Measurements from ENCODE around the gene ADARB2. TPM values are rescaled to one million over a fixed set of nuclear protein-coding genes. Genes with fewer than 3 reads are reported as not detected.
"Not testable (repeated sequence)": the region's sequence is repeated elsewhere in the genome, so short reads cannot be mapped to it uniquely, and the experiment has no call there.

Gene ADARB2
- total RNA-seq, 1 donor from 2014 or later = 0.05 TPM

DNA sequence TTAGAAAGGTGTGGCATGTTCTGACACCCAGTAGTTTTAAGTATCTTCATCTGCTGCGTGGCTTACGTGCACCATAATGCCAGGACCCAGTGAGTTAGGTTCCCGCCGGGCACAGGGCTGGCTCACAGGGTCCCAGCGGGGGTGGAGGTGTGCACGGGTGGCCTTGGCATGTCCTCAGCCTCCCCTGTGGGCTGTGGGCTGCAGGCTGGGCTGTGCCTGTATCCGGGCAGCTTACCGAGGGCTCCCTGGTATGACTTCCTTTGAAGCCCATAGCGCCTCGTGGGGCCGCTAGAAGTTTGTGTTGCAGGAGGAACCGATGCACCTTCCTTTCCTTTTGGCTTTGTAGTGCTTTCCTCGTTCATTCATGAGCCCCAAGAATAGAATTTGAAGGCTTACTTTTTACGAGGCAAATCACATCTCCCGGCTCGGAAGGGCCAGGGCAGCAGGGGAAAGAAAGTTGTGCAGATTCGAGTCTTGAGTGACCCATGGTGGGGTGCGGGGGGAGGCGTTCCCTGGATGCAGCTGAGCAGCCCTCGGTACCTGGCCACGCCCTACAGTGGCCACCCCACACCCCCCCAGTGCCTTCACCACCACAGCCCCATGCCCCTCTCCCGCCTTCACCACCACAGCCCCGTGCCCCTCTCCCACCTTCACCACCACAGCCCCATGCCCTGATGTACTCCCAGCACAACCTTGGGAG is 568.0 kb downstream of the ADARB2 start:
- Mint-ChIP-seq H3K9me3 (no peaks in the 10 kb centered on the region), H3K27me3 (ENCODE audit: low read depth) (no peaks in the 10 kb centered on the region), H3K4me3 (ENCODE audit: low read depth) (no peak overlapping the region), H3K27ac (no peak overlapping the region), H3K36me3 (ENCODE audit: low read depth) (no peaks in the 10 kb centered on the region), H3K4me1 (ENCODE audit: low read depth) (no peaks in the 10 kb centered on the region)
- intact Hi-C loops (cut with micrococcal nuclease) = no loop called here
- no peak for DNase-seq (ENCODE audit: low spot score)

DNA sequence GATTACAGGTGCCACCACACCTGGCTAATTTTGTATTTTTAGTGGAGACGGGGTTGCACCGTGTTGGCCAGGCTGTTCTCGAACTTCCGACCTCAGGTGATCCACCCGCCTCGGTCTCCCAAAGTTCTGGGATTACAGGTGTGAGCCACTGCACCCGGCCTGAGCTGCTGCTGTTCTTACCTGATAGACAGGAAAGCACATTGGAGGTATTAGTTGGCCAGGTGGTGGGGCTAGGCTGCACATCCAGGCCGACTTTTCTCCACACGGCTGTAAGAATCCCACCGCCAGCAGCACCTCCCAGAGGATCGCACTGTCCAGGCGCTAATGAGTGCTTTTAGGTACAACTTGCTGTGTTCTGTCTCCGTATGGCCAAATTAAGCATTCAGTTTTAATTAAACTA is 568.6 kb downstream of the ADARB2 start:
- Mint-ChIP-seq H3K36me3 (ENCODE audit: low read depth) (no peaks in the 10 kb centered on the region), H3K9me3 (no peaks in the 10 kb centered on the region), H3K4me1 (ENCODE audit: low read depth) (no peaks in the 10 kb centered on the region), H3K27me3 (ENCODE audit: low read depth) (no peaks in the 10 kb centered on the region), H3K4me3 (ENCODE audit: low read depth) (no peak overlapping the region), H3K27ac (no peak overlapping the region)
- intact Hi-C loops (cut with micrococcal nuclease) = no loop called here
- DNase-seq (ENCODE audit: low spot score) = no peak

DNA sequence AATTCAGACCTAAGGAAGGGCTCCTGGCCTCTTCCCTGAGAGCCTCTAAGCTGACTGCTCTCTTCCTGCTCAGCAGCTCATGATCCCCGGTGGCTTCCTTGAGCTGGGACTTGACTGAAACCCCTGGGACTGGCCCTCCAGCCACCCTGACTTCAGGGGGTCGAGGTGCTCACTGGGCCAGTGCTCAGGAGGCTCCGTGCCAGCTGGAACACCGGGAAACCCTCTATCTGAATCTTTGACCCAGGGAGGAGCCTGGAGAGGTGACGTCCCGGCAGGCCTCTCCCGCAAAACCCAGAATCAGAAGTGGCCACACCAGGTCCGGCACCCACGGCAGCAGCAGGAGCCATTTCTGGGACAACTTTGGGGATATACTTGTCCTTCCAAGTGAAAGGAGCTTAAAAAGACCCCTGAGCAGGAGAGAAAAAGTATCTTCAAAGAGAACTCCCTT is 570.5 kb downstream of the ADARB2 start:
- intact Hi-C loops (cut with micrococcal nuclease) = no loop called here

DNA sequence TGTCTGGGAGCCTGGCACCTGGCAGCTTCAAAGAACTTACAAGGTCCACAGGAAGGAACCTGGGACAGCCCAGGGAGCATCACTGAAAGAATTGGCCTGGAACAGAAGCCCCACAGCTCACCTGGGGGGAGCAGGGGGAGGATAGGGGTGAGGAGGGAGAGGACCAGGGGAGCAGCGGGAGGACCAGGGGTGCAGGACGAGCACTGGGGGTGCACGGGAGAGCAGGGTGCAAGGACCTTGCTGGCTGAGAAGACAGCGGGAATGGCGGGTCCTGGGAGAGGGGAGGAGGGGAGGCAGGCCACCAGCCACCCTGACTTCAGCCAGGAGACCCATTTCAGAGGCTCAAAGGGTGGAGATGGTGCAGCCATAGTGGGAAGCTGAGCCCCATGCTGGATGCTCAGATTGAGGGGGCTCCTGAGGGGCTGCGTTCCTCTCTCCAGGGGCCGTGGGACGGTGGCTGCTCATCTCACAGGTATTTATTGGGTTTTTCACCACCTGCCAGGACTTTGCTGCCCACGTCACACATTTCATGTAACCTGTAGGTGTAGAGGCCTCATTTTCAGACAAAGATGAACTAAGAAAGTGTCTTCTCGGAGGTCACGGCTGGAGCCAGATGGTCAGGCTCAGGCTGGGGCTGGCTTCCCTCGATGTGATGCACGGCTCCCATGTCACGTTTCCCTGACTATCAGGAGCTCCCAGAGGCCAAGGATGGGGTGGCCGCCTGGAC is 571.1 kb downstream of the ADARB2 start:
- Mint-ChIP-seq H3K9me3 (no peaks in the 10 kb centered on the region), H3K27me3 (ENCODE audit: low read depth) (no peaks in the 10 kb centered on the region), H3K36me3 (ENCODE audit: low read depth) (no peaks in the 10 kb centered on the region), H3K4me3 (ENCODE audit: low read depth) (no peak overlapping the region), H3K27ac (no peak overlapping the region), H3K4me1 (ENCODE audit: low read depth) (no peaks in the 10 kb centered on the region)
- intact Hi-C loops (cut with micrococcal nuclease) = no loop called here
- DNase-seq (ENCODE audit: low spot score) = no peak

More for the DNA sequence above, 570.5 kb downstream of the ADARB2 start:
- Mint-ChIP-seq H3K27me3 (ENCODE audit: low read depth) (no peaks in the 10 kb centered on the region), H3K36me3 (ENCODE audit: low read depth) (no peaks in the 10 kb centered on the region), H3K27ac (no peak overlapping the region), H3K4me1 (ENCODE audit: low read depth) (no peaks in the 10 kb centered on the region), H3K4me3 (ENCODE audit: low read depth) (no peak overlapping the region), H3K9me3 (no peaks in the 10 kb centered on the region)
- DNase-seq (ENCODE audit: low spot score) = no peak

DNA sequence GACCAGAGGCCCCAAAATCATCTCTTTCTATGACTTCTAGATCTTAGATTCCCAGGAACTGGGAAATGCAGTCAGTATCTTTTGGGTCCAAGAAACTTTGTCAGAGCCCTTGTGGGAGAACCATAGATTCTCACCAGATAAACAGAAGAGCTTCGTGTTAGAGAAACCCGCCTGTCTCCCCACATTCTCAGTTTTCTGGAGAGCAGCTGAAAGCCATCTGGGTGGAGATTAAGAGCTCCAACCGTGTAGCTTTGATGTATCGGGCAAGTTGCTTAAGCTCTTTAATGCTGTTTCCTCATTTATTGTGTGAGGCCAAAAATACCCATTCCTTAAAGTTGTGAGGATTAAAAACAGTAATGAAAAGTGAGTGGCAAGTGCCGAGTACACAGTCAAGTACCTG is 573.5 kb downstream of the ADARB2 start:
- intact Hi-C loops (cut with micrococcal nuclease) = no loop called here

DNA sequence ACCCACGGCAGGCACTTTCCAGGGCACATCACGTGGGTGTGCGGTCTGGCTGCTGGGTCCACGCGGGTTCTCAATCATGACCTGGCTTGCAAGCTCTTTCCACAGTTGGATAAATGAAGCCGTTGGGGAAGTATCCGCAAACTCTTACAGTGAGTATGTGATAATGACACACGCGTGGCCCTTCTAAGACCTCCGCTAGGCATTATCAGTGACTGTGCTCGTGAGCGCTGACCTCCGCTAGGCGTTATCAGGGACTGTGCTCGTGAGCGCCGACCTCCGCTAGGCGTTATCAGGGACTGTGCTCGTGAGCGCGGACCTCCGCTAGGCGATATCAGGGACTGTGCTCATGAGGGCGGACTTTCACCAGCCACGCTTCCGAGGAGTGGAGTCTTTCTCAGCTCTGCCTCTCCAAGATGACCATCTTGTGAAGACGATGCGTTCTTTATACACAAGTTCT is 574.1 kb downstream of the ADARB2 start:
- no peaks in the 10 kb centered on the region for H3K27me3 Mint-ChIP-seq (ENCODE audit: low read depth)
- no peaks in the 10 kb centered on the region for H3K4me1 Mint-ChIP-seq (ENCODE audit: low read depth)
- intact Hi-C loops (cut with micrococcal nuclease) = no loop called here
- H3K4me3 Mint-ChIP-seq (ENCODE audit: low read depth) = no peak overlapping the region
- no peaks in the 10 kb centered on the region for H3K36me3 Mint-ChIP-seq (ENCODE audit: low read depth)
- no peak for DNase-seq (ENCODE audit: low spot score)
- H3K9me3 Mint-ChIP-seq = no peaks in the 10 kb centered on the region
- no peak overlapping the region for H3K27ac Mint-ChIP-seq

More for the DNA sequence above, 573.5 kb downstream of the ADARB2 start:
- Mint-ChIP-seq H3K36me3 (ENCODE audit: low read depth) (no peaks in the 10 kb centered on the region), H3K27ac (no peak overlapping the region), H3K4me1 (ENCODE audit: low read depth) (no peaks in the 10 kb centered on the region), H3K27me3 (ENCODE audit: low read depth) (no peaks in the 10 kb centered on the region), H3K4me3 (ENCODE audit: low read depth) (no peak overlapping the region), H3K9me3 (no peaks in the 10 kb centered on the region)
- no peak for DNase-seq (ENCODE audit: low spot score)

DNA sequence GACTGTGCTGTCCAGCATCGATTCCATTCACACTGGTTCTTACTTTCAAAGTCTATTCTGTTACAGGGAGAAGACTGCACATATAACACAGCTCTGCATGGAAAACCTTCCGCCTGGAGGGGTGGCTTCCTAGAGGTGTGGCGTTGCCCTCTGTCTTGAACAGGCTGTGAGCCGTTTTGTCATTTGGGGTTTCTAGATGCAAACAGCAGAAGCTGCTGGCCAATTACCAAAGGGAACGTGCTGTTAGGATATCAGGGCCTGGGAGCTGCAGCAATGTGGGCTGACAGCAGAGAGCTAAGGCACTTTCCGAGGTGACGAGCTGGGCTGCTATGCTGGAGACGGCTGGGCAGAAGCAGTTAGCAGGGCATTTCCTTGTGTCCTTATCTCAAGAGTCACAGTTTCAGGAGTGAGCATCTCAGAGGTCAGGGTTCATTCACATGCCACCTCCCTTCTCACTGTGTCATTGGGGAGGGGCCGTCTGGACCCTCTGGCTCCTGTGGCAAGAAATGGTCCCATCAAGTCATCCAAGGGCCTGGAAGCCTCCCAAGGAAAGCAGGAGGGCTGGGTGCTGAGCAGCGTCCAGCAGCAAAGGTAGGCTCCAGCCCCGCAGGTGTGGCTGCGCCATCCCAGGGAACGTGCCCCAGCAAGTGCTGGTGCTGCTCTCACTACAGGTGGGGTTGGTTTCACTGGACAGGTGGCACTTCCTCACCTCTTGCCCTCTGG is 574.7 kb downstream of the ADARB2 start:
- Mint-ChIP-seq H3K9me3 (no peaks in the 10 kb centered on the region), H3K4me3 (ENCODE audit: low read depth) (no peak overlapping the region), H3K27ac (no peak overlapping the region), H3K4me1 (ENCODE audit: low read depth) (no peaks in the 10 kb centered on the region), H3K27me3 (ENCODE audit: low read depth) (no peaks in the 10 kb centered on the region), H3K36me3 (ENCODE audit: low read depth) (no peaks in the 10 kb centered on the region)
- DNase-seq (ENCODE audit: low spot score) = no peak
- intact Hi-C loops (cut with micrococcal nuclease) = no loop called here

DNA sequence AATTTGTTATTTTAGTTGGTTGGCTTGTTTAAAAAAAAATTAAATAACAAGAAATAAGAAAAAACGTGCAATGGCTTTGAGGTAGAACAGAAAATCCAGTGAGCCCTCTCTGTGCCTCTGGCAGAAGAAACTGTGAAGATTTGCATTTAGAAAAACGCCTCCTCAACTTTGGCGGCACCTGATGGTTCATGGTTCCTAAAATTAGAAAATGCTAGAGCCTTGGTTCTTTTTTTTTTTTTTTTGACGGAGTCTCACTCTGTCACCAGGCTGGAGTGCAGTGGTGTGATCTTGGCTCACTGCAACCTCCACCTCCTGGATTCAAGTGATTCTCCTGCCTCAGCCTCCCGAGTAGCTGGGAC is 576.0 kb downstream of the ADARB2 start:
- H3K27ac Mint-ChIP-seq; DNase-seq (ENCODE audit: low spot score); H3K9me3 Mint-ChIP-seq; H3K4me1 Mint-ChIP-seq (ENCODE audit: low read depth); H3K36me3 Mint-ChIP-seq (ENCODE audit: low read depth); intact Hi-C loops (cut with micrococcal nuclease); H3K27me3 Mint-ChIP-seq (ENCODE audit: low read depth); H3K4me3 Mint-ChIP-seq (ENCODE audit: low read depth): not testable (repeated sequence)

DNA sequence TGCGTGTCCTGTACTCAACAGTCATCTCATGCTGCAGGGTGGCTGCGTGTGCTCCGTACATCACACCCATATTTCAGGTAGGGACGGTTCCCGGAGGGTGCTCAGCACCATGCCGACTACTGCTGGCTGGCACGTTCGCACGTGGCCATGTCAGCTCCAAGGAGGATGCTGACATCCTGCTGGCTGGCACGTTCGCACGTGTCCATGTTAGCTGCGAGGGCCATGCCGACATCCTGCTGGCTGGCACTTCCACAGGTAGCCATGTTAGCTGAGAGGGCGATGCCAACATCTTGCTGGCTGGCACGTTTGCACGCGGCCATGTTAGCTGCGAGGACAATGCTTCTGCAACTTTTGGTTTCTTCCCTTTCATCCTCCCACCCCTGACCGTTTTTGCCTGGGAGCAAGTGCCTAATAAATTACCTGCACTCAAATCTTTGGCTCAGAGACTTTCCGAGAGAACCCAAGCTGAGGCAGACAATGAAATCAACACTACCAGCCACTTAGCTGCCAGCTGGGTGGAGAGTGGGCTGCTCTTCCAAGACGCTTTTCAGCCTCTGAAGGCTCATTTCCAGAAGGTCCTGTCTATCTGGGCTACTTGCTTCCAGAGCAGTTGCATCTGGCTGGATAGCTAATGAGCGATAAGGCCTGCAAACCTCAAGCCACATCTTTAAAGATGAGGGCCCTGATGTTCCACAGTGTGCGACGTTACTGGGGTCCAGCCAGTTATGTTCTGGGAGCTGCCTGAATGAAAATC is 576.6 kb downstream of the ADARB2 start:
- H3K4me1 Mint-ChIP-seq (ENCODE audit: low read depth) = no peaks in the 10 kb centered on the region
- H3K27me3 Mint-ChIP-seq (ENCODE audit: low read depth) = no peaks in the 10 kb centered on the region
- intact Hi-C loops (cut with micrococcal nuclease) = no loop called here
- no peak overlapping the region for H3K4me3 Mint-ChIP-seq (ENCODE audit: low read depth)
- no peaks in the 10 kb centered on the region for H3K9me3 Mint-ChIP-seq
- H3K27ac Mint-ChIP-seq = no peak overlapping the region
- no peaks in the 10 kb centered on the region for H3K36me3 Mint-ChIP-seq (ENCODE audit: low read depth)
- DNase-seq (ENCODE audit: low spot score) = no peak

DNA sequence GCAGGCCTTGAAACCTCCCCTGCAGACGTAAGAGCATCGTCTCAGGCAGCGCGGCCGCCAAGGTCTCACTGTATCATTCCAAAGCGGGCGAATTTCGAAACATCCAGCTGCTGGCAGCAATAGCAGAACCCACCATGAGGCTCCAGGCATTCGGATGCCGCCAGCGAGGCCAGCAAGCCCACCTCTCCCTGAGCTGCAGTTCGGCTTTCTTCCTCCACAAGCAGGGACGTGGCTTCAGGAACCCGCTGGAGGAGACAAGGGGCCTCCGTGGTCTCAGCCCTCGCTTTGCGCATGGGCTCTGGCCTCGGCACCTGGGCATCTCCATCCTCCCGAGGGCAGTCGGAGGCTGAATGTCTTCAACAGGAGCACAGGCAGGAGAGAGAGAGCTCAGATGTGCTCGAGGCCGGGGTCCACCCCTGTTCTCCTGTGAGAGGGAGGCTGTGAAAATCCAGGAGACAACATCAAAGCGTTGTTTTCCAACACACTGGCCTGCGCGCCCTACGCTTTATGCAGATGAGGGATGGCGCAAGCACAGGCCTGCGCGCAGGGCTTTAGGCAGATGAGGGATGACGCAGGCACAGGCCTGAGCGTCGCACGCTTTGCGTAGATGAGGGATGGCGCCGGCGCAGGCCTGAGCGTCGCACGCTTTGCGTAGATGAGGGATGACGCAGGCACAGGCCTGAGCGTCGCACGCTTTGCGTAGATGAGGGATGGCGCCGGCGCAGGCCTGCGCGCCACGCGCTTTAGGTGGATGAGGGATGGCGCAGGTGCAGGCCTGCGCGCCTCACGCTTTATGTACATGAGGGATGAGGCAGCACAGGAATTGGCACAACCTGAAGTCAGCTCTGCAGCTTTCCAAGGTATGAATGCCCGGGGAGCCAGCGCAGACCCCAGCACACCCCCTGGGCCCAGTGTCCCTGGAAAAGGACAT is 577.9 kb downstream of the ADARB2 start:
- H3K9me3 Mint-ChIP-seq = no peaks in the 10 kb centered on the region
- DNase-seq (ENCODE audit: low spot score) = no peak
- H3K27ac Mint-ChIP-seq = no peak overlapping the region
- no peaks in the 10 kb centered on the region for H3K36me3 Mint-ChIP-seq (ENCODE audit: low read depth)
- intact Hi-C loops (cut with micrococcal nuclease) = no loop called here
- no peaks in the 10 kb centered on the region for H3K4me1 Mint-ChIP-seq (ENCODE audit: low read depth)
- H3K27me3 Mint-ChIP-seq (ENCODE audit: low read depth) = peaks cover 3% of the 10 kb centered on the region
- H3K4me3 Mint-ChIP-seq (ENCODE audit: low read depth) = peak overlapping the region; percentile 31

DNA sequence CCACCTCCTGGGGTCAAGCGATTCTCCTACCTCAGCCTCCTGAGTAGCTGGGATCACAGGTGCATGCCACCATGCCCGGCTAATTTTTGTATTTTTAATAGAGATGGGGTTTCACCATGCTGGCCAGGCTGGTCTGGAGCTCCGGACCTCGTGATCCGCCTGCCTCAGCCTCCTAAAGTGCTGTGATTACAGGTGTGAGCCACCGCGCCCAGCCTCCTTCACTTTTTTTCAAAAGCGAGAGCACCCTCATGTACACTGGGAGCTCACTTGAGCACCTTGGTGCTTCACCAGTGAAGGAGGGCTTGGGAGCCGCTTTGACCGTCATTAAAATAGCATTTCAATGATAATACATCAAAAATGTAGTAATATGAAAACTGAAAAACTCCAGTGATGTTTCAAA is 578.8 kb downstream of the ADARB2 start:
- H3K4me1 Mint-ChIP-seq (ENCODE audit: low read depth); H3K27ac Mint-ChIP-seq; H3K4me3 Mint-ChIP-seq (ENCODE audit: low read depth); DNase-seq (ENCODE audit: low spot score); H3K27me3 Mint-ChIP-seq (ENCODE audit: low read depth); H3K36me3 Mint-ChIP-seq (ENCODE audit: low read depth); H3K9me3 Mint-ChIP-seq; intact Hi-C loops (cut with micrococcal nuclease): not testable (repeated sequence)

DNA sequence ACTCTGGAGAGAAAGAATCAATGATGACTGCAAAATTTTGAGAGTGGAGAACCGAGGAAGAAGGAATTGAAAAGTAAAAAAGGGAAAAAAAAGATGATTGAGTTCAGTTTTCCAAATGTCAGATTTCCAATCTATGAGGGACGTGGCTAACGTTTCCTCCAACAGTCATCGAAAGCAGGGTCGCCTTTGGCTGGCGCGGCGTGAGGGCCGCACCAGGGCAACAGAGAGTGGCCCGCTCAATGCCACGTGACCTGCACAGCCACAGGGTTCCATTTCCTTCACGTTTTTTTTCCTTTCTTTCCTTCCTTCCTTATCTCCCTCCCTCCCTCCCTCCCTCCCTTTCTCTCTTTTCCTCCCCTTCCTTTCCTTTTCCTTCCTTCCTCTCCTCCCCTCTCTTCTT is 579.3 kb downstream of the ADARB2 start:
- DNase-seq (ENCODE audit: low spot score) = no peak
- Mint-ChIP-seq H3K4me3 (ENCODE audit: low read depth) (no peak overlapping the region), H3K4me1 (ENCODE audit: low read depth) (no peaks in the 10 kb centered on the region), H3K27me3 (ENCODE audit: low read depth) (peaks cover 3% of the 10 kb centered on the region), H3K27ac (no peak overlapping the region), H3K9me3 (no peaks in the 10 kb centered on the region), H3K36me3 (ENCODE audit: low read depth) (no peaks in the 10 kb centered on the region)
- intact Hi-C loops (cut with micrococcal nuclease) = no loop called here

Data from activated T-helper 2 cell treated with anti-CD3 and anti-CD28 coated beads, Interferon-gamma antibody, Interleukin-2, Interleukin-4, amounts not matched to agents 10 μg/mL and 5 μg/mL and 100 μg/mL, durations not matched to agents 14 hours and 24 hours and 36 hours (primary cell).